HepG2 (cell line): ENCODE measurements around the gene NDUFB7.

Experiments used
- ATRX ChIP-seq: sonication (generic); formaldehyde crosslinking; IDR thresholded peaks from 2 replicates; pipeline ENCODE4 v1.4.0; 2020; ENCODE audit warnings: missing genetic modification reagents, borderline replicate concordance
- EZH2 ChIP-seq: conservative IDR thresholded peaks from 2 replicates; pipeline ENCODE4 v1.6.1; 2012; ENCODE audit warnings: mild to moderate bottlenecking, low read depth, low read length, moderate library complexity
- JARID2 ChIP-seq: sonication (generic); formaldehyde crosslinking; IDR thresholded peaks from 2 replicates; pipeline ENCODE4 v1.8.1; 2023; ENCODE audit warnings: missing genetic modification reagents, inconsistent platforms; ENCODE audit not compliant: insufficient replicate concordance
- NR1H2 ChIP-seq: sonication (generic); formaldehyde crosslinking; IDR thresholded peaks from 2 replicates; pipeline ENCODE4 v1.8.1; 2022; ENCODE audit warnings: low read depth, missing genetic modification reagents, borderline replicate concordance
- RFX5 ChIP-seq: IDR thresholded peaks from 2 replicates; pipeline ENCODE4 v1.6.1; 2011; ENCODE audit warnings: low read depth, low read length, improper control_type of control experiment
- STAT6 ChIP-seq: sonication (generic); formaldehyde crosslinking; IDR thresholded peaks from 2 replicates; pipeline ENCODE4 v1.4.0; 2020; ENCODE audit warnings: missing genetic modification reagents, mild to moderate bottlenecking, borderline replicate concordance
- YY1 ChIP-seq: IDR thresholded peaks from 2 replicates; pipeline ENCODE4 v1.6.1; 2011; ENCODE audit warnings: low read length, low read depth, moderate library complexity, mild to moderate bottlenecking; ENCODE audit not compliant: insufficient read depth, insufficient replicate concordance
- ZKSCAN1 ChIP-seq: fragments of 150-350 bp; IDR thresholded peaks from 2 replicates; pipeline ENCODE4 v1.6.1; 2014; ENCODE audit warnings: low read length
- ZNF597 ChIP-seq: sonication (generic); formaldehyde crosslinking; IDR thresholded peaks from 2 replicates; pipeline ENCODE4 v1.5.0; 2020; ENCODE audit warnings: missing genetic modification reagents
- ZNF746 ChIP-seq: sonication (generic); formaldehyde crosslinking; IDR thresholded peaks from 2 replicates; pipeline ENCODE4 v1.8.0; 2022; ENCODE audit warnings: mild to moderate bottlenecking, missing genetic modification reagents

- TF ChIP-seq ZKSCAN1 (no peak), RFX5 (no peak), JARID2 (no peak), ATRX (CRISPR knock-in tag) (no peak), ZNF597 (no peak), ZNF746 (CRISPR knock-in tag) (no peak), NR1H2 (CRISPR knock-in tag) (no peak), YY1 (no peak), STAT6 (CRISPR knock-in tag) (no peak), EZH2 (no peak)
Observed at GRCh38 chr19:14563989-14564651, 7.7 kb downstream of the NDUFB7 start.
